Measurements from ENCODE around the gene EPC2. TPM values are rescaled to one million over a fixed set of nuclear protein-coding genes. Genes with fewer than 3 reads are reported as not detected.

The EPC2 gene
- total and polyA plus RNA-seq, 2 donors from 2014 or later, result 7.2 to 43.9 TPM

GRCh38 chr2:148814143-148814859, 169.8 kb downstream of the EPC2 start:
- Histone ChIP-seq H3K4me1 (ENCODE audit: control insufficient read depth in 2 of 3, insufficient read depth in 2 of 3, low read depth in 1 of 3, low read length in 3 of 3) (peaks cover 0 to 11% (median 0%) of the 10 kb centered on the region in 3 donors), H3K36me3 (ENCODE audit: control insufficient read depth in 2 of 3, insufficient read depth in 3 of 3, low read length in 3 of 3) (no peaks in the 10 kb centered on the region), H3K4me3 (ENCODE audit: low read length in 3 of 3) (peak overlapping the region in 2 of 3 donors; percentile 4 to 18), H3K27me3 (ENCODE audit: control insufficient read depth, insufficient read depth, low read length) (no peaks in the 10 kb centered on the region), H3K27ac (ENCODE audit: low read depth in 2 of 2, low read length in 2 of 2) (peak overlapping the region; percentile 59 to 69), H3K9ac (ENCODE audit: low read length in 3 of 3) (peak overlapping the region in 2 of 3 donors; percentile 1 to 41), H3K9me3 (ENCODE audit: control insufficient read depth in 2 of 3, insufficient read depth in 1 of 3, low read length in 3 of 3) (no peaks in the 10 kb centered on the region)
- DNase-seq (peak in 2 of 5 donors; percentile 30 to 76), FAIRE-seq (no peak)
- intact Hi-C loops (cut with DNase I), result no loop called here
- no peak for TF ChIP-seq CTCF (IDR thresholded peaks at IDR 0.05; ENCODE audit: borderline replicate concordance, extremely low read depth, insufficient read depth)

- TF ChIP-seq CTCF (IDR thresholded peaks at IDR 0.05; ENCODE audit: borderline replicate concordance, extremely low read depth, insufficient read depth), result no peak
- no peaks in the 10 kb centered on the region for H3K36me3 ChIP-seq (ENCODE audit: control insufficient read depth in 2 of 3, insufficient read depth in 3 of 3, low read length in 3 of 3)
- FAIRE-seq (no peak), DNase-seq (peak in 2 of 5 donors; percentile 21 to 58)
- intact Hi-C loops (cut with DNase I), result no loop called here
- no peaks in the 10 kb centered on the region for H3K27me3 ChIP-seq (ENCODE audit: control insufficient read depth, insufficient read depth, low read length)
- H3K9ac ChIP-seq (ENCODE audit: low read length in 3 of 3), result peak overlapping the region in 1 of 3 donors; percentile 1
- H3K4me1 ChIP-seq (ENCODE audit: control insufficient read depth in 2 of 3, insufficient read depth in 2 of 3, low read depth in 1 of 3, low read length in 3 of 3), result peaks cover 0 to 11% (median 0%) of the 10 kb centered on the region in 3 donors
- peak overlapping the region in 1 of 3 donors; percentile 18 for H3K4me3 ChIP-seq (ENCODE audit: low read length in 3 of 3)
- peak overlapping the region; percentile 59 to 69 for H3K27ac ChIP-seq (ENCODE audit: low read depth in 2 of 2, low read length in 2 of 2)
- H3K9me3 ChIP-seq (ENCODE audit: control insufficient read depth in 2 of 3, insufficient read depth in 1 of 3, low read length in 3 of 3), result no peaks in the 10 kb centered on the region
These were observed 170.4 kb downstream of the EPC2 start for GRCh38 chr2:148814860-148815419.

GRCh38 chr2:148816176-148816575, 171.6 kb downstream of the EPC2 start:
- no peak for TF ChIP-seq CTCF (IDR thresholded peaks at IDR 0.05; ENCODE audit: borderline replicate concordance, extremely low read depth, insufficient read depth)
- DNase-seq (no peak), FAIRE-seq (no peak)
- Histone ChIP-seq H3K4me1 (ENCODE audit: control insufficient read depth in 2 of 3, insufficient read depth in 2 of 3, low read depth in 1 of 3, low read length in 3 of 3) (peaks cover 0 to 11% (median 0%) of the 10 kb centered on the region in 3 donors), H3K36me3 (ENCODE audit: control insufficient read depth in 2 of 3, insufficient read depth in 3 of 3, low read length in 3 of 3) (no peaks in the 10 kb centered on the region), H3K27me3 (ENCODE audit: control insufficient read depth, insufficient read depth, low read length) (no peaks in the 10 kb centered on the region), H3K9me3 (ENCODE audit: control insufficient read depth in 2 of 3, insufficient read depth in 1 of 3, low read length in 3 of 3) (no peaks in the 10 kb centered on the region), H3K4me3 (ENCODE audit: low read length in 3 of 3) (no peak overlapping the region), H3K9ac (ENCODE audit: low read length in 3 of 3) (no peak overlapping the region), H3K27ac (ENCODE audit: low read depth in 2 of 2, low read length in 2 of 2) (no peak overlapping the region)
- intact Hi-C loops (cut with DNase I), result no loop called here

Data from kidney (tissue), 14 donors.